Endothelial cell of umbilical vein (primary cell): Measurements from ENCODE around the gene APEH. TPM values are rescaled to one million over a fixed set of nuclear protein-coding genes. Genes with fewer than 3 reads are reported as not detected.

Source experiments
- BruUV-seq: library from RNA; stranded (reverse); fragments of 400-500 nt; replicated peaks from 2 replicates; lab custom pipeline; 2021; lab: Mats Ljungman, UMichigan
- CTCF ChIA-PET: fragments of 300-600, 350-600 bp; sonication (Branson Sonifier 250); formaldehyde crosslinking; loops from one replicate; lab custom pipeline; 2021; ENCODE audit warnings: antibody characterized with exemption, inconsistent platforms; lab: Charles Lee
- POLR2A ChIA-PET: fragments of 300-600, 350-600 bp; sonication (Branson Sonifier 250); formaldehyde crosslinking; loops from one replicate; lab custom pipeline; 2021; ENCODE audit warnings: antibody characterized with exemption, inconsistent platforms; lab: Charles Lee
- DNase-seq: peaks from one replicate; pipeline ENCODE4 v3.0.0-alpha.2; 2011; ENCODE audit warnings: low read depth, low spot score
- FAIRE-seq: peaks from 2 replicates; lab custom pipeline; 2011; peaks lifted over from hg19 to GRCh38; lab: Jason Lieb, UNC
- H2AFZ ChIP-seq: 2 replicates; pipeline ENCODE4 v1.6.0; 2012; ENCODE audit warnings: low read depth, low read length, control low read depth, inconsistent platforms
- H3K27ac ChIP-seq: 2 replicates; pipeline ENCODE4 v1.5.1; 2011; ENCODE audit warnings: low read depth, mild to moderate bottlenecking, control low read depth, low read length, moderate library complexity; ENCODE audit not compliant: insufficient read depth
- H3K27me3 ChIP-seq, 2 experiments: 2 replicates each; pipeline versions ENCODE4 v1.6.0 to v1.6.1; 2011; ENCODE audit warnings: low read length in 2 of 2, mixed read lengths in 1 of 2; ENCODE audit not compliant: control insufficient read depth in 2 of 2, insufficient read depth in 2 of 2
- H3K36me3 ChIP-seq, 2 experiments: 2 replicates in 1 of 2; 3 replicates in 1 of 2; pipeline ENCODE4 v1.5.1; 2011; ENCODE audit warnings: low read length in 2 of 2, mild to moderate bottlenecking in 1 of 2, moderate library complexity in 1 of 2; ENCODE audit not compliant: control insufficient read depth in 2 of 2, insufficient read depth in 2 of 2; ENCODE audit errors: extremely low read depth in 1 of 2
- H3K4me1 ChIP-seq: 3 replicates; pipeline ENCODE4 v1.5.1; 2011; ENCODE audit warnings: mild to moderate bottlenecking, low read length; ENCODE audit not compliant: control insufficient read depth, insufficient read depth; ENCODE audit errors: extremely low read depth
- H3K4me2 ChIP-seq: 2 replicates; pipeline ENCODE4 v1.6.1; 2011; ENCODE audit warnings: low read length, control low read depth, mixed read lengths; ENCODE audit not compliant: insufficient read depth
- H3K4me3 ChIP-seq, 3 experiments: fragments of 200-600 bp in 1 of 3; sonication (generic), shearing (Covaris generic) in 1 of 3; replicated peaks in 1 of 3; 2 replicates each; pipeline ENCODE4 v1.5.1; 2011 to 2016; ENCODE audit warnings: control low read depth in 3 of 3, low read length in 3 of 3, mild to moderate bottlenecking in 2 of 3, inconsistent platforms in 1 of 3, low read depth in 1 of 3, moderate library complexity in 1 of 3; ENCODE audit not compliant: insufficient read depth in 1 of 3
- H3K79me2 ChIP-seq: 2 replicates; pipeline ENCODE4 v1.6.0; 2012; ENCODE audit warnings: low read length, inconsistent platforms; ENCODE audit not compliant: control insufficient read depth, insufficient read depth
- H3K9ac ChIP-seq: replicated peaks from 2 replicates; pipeline ENCODE3; 2011; ENCODE audit warnings: low read length, control low read depth; ENCODE audit not compliant: insufficient read depth; ENCODE audit errors: extremely low read depth
- H3K9me1 ChIP-seq: replicated peaks from 3 replicates; pipeline ENCODE4 v1.6.0; 2011; ENCODE audit warnings: mild to moderate bottlenecking, low read length; ENCODE audit not compliant: control insufficient read depth, insufficient read depth; ENCODE audit errors: extremely low read depth
- H3K9me3 ChIP-seq: replicated peaks from 2 replicates; pipeline ENCODE4 v1.5.1; 2012; ENCODE audit warnings: low read length, inconsistent platforms; ENCODE audit not compliant: control insufficient read depth, insufficient read depth
- H4K20me1 ChIP-seq: replicated peaks from 2 replicates; pipeline ENCODE3; 2011; ENCODE audit warnings: mild to moderate bottlenecking, low read length; ENCODE audit not compliant: control insufficient read depth, insufficient read depth; ENCODE audit errors: extremely low read depth
- CTCF ChIP-seq, 2 donors: IDR thresholded peaks; 1 replicate in 1 of 2; 2 replicates in 1 of 2; pipeline ENCODE4 v1.5.1; 2011; ENCODE audit warnings: low read length in 2 of 2, mild to moderate bottlenecking in 2 of 2, moderate library complexity in 2 of 2, control low read depth in 1 of 2, inconsistent platforms in 1 of 2, low read depth in 1 of 2; ENCODE audit not compliant: insufficient read depth in 1 of 2; ENCODE audit errors: extremely low read depth in 1 of 2
- EZH2 ChIP-seq: IDR thresholded peaks from 2 replicates; pipeline ENCODE4 v1.6.1; 2012; ENCODE audit warnings: borderline replicate concordance, low read depth, mild to moderate bottlenecking, moderate library complexity, low read length, inconsistent platforms; ENCODE audit not compliant: severe bottlenecking
- FOS ChIP-seq: IDR thresholded peaks from 2 replicates; pipeline ENCODE4 v1.6.1; 2011; ENCODE audit warnings: mild to moderate bottlenecking, low read length, moderate library complexity, borderline replicate concordance; ENCODE audit not compliant: insufficient read depth
- GATA2 ChIP-seq: IDR thresholded peaks from 2 replicates; pipeline ENCODE4 v1.7.0; 2011; ENCODE audit warnings: low read depth, mild to moderate bottlenecking, moderate library complexity, mixed read lengths, low read length; ENCODE audit not compliant: insufficient read length, insufficient read depth
- JUN ChIP-seq: IDR thresholded peaks from 2 replicates; pipeline ENCODE4 v1.6.1; 2011; ENCODE audit warnings: borderline replicate concordance, low read depth; ENCODE audit not compliant: insufficient read length, insufficient read depth
- MAX ChIP-seq: IDR thresholded peaks from 2 replicates; pipeline ENCODE4 v1.6.1; 2011; ENCODE audit not compliant: insufficient read depth, insufficient read length
- MYC ChIP-seq: IDR thresholded peaks from one replicate; pipeline ENCODE4 v1.6.1; 2011; ENCODE audit warnings: mild to moderate bottlenecking, low read depth, low read length
- POLR2A ChIP-seq: IDR thresholded peaks from 2 replicates; pipeline ENCODE4 v1.6.1; 2012; ENCODE audit warnings: low read depth, mild to moderate bottlenecking, control low read depth, low read length
- POLR2AphosphoS5 ChIP-seq: IDR thresholded peaks from 2 replicates; pipeline ENCODE4 v1.6.1; 2012; ENCODE audit warnings: low read depth, mild to moderate bottlenecking, control low read depth, low read length, moderate library complexity; ENCODE audit not compliant: insufficient read depth
- dilution Hi-C: fragments of 300-500 bp; cut with MboI; formaldehyde crosslinking; loops from one replicate; pipeline ENCODE4 v1.15.0; 2019; ENCODE audit warnings: low sequenced_read_pairs; ENCODE audit not compliant: extremely low pct_ligation_motif_present
- intact Hi-C: fragments of 100-400 bp; cut with micrococcal nuclease; formaldehyde crosslinking; loops from one replicate; pipeline ENCODE4 v1.10.0; 2022
- polyA plus RNA-seq, 4 experiments: library from polyadenylated mRNA; depleted of rRNA in 3 of 4; stranded (reverse) in 3 of 4; unstranded in 1 of 4; fragments of >200 nt; gene quantifications; 2 replicates each; pipeline versions ENCODE4 v1.2.1 to v1.2.3, GENCODE V29; 2011 to 2012; ENCODE audit warnings: missing spikeins in 1 of 4
- total RNA-seq: library from RNA; stranded (reverse); gene quantifications from 2 replicates; pipeline ENCODE4 v1.2.3, GENCODE V29; 2021

The APEH gene
- total and polyA plus RNA-seq, 2 donors (not counting 3 experiments of a cell fraction or from before 2014, with no cell fraction given) = 68.2 to 74.3 TPM

- Histone ChIP-seq H3K27me3 (no peaks in the 10 kb centered on the region), H3K36me3 (no peaks in the 10 kb centered on the region), H3K4me3 (no peak overlapping the region), H3K9me1 (no peaks in the 10 kb centered on the region), H3K79me2 (no peaks in the 10 kb centered on the region), H3K9me3 (no peaks in the 10 kb centered on the region), H3K27ac (no peak overlapping the region), H3K4me2 (no peak overlapping the region), H2AFZ (no peak overlapping the region), H3K9ac (no peak overlapping the region), H3K4me1 (no peaks in the 10 kb centered on the region), H4K20me1 (no peaks in the 10 kb centered on the region)
- DNase-seq (no peak), FAIRE-seq (no peak)
- POLR2A ChIA-PET = no interaction called here
- dilution Hi-C loops (no loop called here), intact Hi-C loops (no loop called here)
- TF ChIP-seq CTCF (IDR thresholded peaks at IDR 0.05; ENCODE audit: extremely low read depth in 1 of 2, insufficient read depth in 1 of 2, low read depth in 1 of 2, low read length in 2 of 2) (no peak), POLR2AphosphoS5 (no peak), MYC (no peak), MAX (no peak), POLR2A (no peak), FOS (no peak), JUN (no peak), EZH2 (no peak), GATA2 (no peak)
- BruUV-seq = no TSS peak
- CTCF ChIA-PET = interaction anchor here (0.5 kb wide), 1 partner anchor 17 kb away, joined by 3 read pairs; no protein-coding TSS in a partner anchor
Measured at GRCh38 chr3:49654176-49654825, 19.9 kb upstream of the APEH start.
